Kidney tubule cell (primary cell): Measurements from ENCODE around the gene BUB1B.

ENCODE experiments used
- DNase-seq: peaks from one replicate; pipeline ENCODE4 v3.0.0-alpha.2; 2018; ENCODE audit warnings: low spot score

Gene BUB1B

GRCh38 chr15:40183636-40184463 is 23.0 kb downstream of the BUB1B start:
- no peak for DNase-seq

- DNase-seq, result peak; percentile 78
Observed at GRCh38 chr15:40190591-40190990, 29.7 kb downstream of the BUB1B start.

GRCh38 chr15:40192942-40193341 is 32.1 kb downstream of the BUB1B start:
- no peak for DNase-seq

- no peak for DNase-seq
Observed at GRCh38 chr15:40197434-40197833, 36.6 kb downstream of the BUB1B start.

- no peak for DNase-seq
Observed at GRCh38 chr15:40198355-40199085, 37.7 kb downstream of the BUB1B start.

GRCh38 chr15:40204100-40204499 is 43.2 kb downstream of the BUB1B start:
- no peak for DNase-seq

GRCh38 chr15:40217166-40217824 is 56.4 kb downstream of the BUB1B start:
- peak; percentile 80 for DNase-seq

GRCh38 chr15:40219801-40220200 is 58.9 kb downstream of the BUB1B start:
- no peak for DNase-seq

GRCh38 chr15:40222131-40222530 is 61.3 kb downstream of the BUB1B start:
- DNase-seq, result no peak

GRCh38 chr15:40226736-40227135 is 65.9 kb downstream of the BUB1B start:
- no peak for DNase-seq

- DNase-seq, result no peak
Observed at GRCh38 chr15:40229316-40229715, 68.4 kb downstream of the BUB1B start.

- DNase-seq, result no peak
Observed at GRCh38 chr15:40229956-40230355, 69.1 kb downstream of the BUB1B start.

- DNase-seq, result no peak
Observed at GRCh38 chr15:40232625-40233070, 71.8 kb downstream of the BUB1B start.

- no peak for DNase-seq
Observed at GRCh38 chr15:40233727-40234577, 73.1 kb downstream of the BUB1B start.

- DNase-seq, result peak; percentile 35
Observed at GRCh38 chr15:40234783-40235182, 73.9 kb downstream of the BUB1B start.

- no peak for DNase-seq
Observed at GRCh38 chr15:40235201-40235885, 74.5 kb downstream of the BUB1B start.

GRCh38 chr15:40238532-40239403 is 77.9 kb downstream of the BUB1B start, which contains the start of gene PAK6:
TSS of gene PAK6 (plus strand) at chr15:40239063. CDS start at chr15:40264786, 25,723 bp downstream.
- DNase-seq, result peak; percentile 91

GRCh38 chr15:40239404-40239692 is 78.5 kb downstream of the BUB1B start:
- no peak for DNase-seq

- no peak for DNase-seq
Observed at GRCh38 chr15:40239693-40240618, 79.1 kb downstream of the BUB1B start.
